ENCODE data around the gene ABCB11. TPM values are rescaled to one million over a fixed set of nuclear protein-coding genes. Genes with fewer than 3 reads are reported as not detected.
A peak's percentile ranks its signal among the peaks of the same experiment; 100 is the strongest.
"Not testable (repeated sequence)": the region's sequence is repeated elsewhere in the genome, so short reads cannot be mapped to it uniquely, and the experiment has no call there.

Gene ABCB11
- total RNA-seq, 1 donor from 2014 or later: not detected

- no peak for DNase-seq (ENCODE audit: low read depth)
- H3K4me3 ChIP-seq (ENCODE audit: low read depth, low read length): no peak overlapping the region
- no peak for TF ChIP-seq CTCF (conservative IDR thresholded peaks at IDR 0.05; ENCODE audit: low read depth, low read length)
Measured at GRCh38 chr2:169013628-169014026, 17.5 kb downstream of the ABCB11 start.

GRCh38 chr2:169012812-169013627 lies 18.1 kb downstream of the ABCB11 start:
- TF ChIP-seq CTCF (conservative IDR thresholded peaks at IDR 0.05; ENCODE audit: low read depth, low read length): no peak
- peak; percentile 60 for DNase-seq (ENCODE audit: low read depth)
- H3K4me3 ChIP-seq (ENCODE audit: low read depth, low read length): no peak overlapping the region

- DNase-seq (ENCODE audit: low read depth): peak; percentile 36
- not testable (repeated sequence) for H3K4me3 ChIP-seq (ENCODE audit: low read depth, low read length)
Measured at GRCh38 chr2:169012191-169012792, 18.8 kb downstream of the ABCB11 start.

GRCh38 chr2:169011698-169012097 lies 19.4 kb downstream of the ABCB11 start:
- TF ChIP-seq CTCF (conservative IDR thresholded peaks at IDR 0.05; ENCODE audit: low read depth, low read length): no peak
- DNase-seq (ENCODE audit: low read depth): no peak
- no peak overlapping the region for H3K4me3 ChIP-seq (ENCODE audit: low read depth, low read length)

- TF ChIP-seq CTCF (conservative IDR thresholded peaks at IDR 0.05; ENCODE audit: low read depth, low read length): no peak
- H3K4me3 ChIP-seq (ENCODE audit: low read depth, low read length): no peak overlapping the region
- DNase-seq (ENCODE audit: low read depth): no peak
Measured at GRCh38 chr2:169010633-169011460, 20.3 kb downstream of the ABCB11 start.

GRCh38 chr2:169009865-169010579 lies 21.1 kb downstream of the ABCB11 start:
- DNase-seq (ENCODE audit: low read depth): no peak
- no peak overlapping the region for H3K4me3 ChIP-seq (ENCODE audit: low read depth, low read length)
- TF ChIP-seq CTCF (conservative IDR thresholded peaks at IDR 0.05; ENCODE audit: low read depth, low read length): no peak

GRCh38 chr2:169007941-169008340 lies 23.2 kb downstream of the ABCB11 start:
- no peak for TF ChIP-seq CTCF (conservative IDR thresholded peaks at IDR 0.05; ENCODE audit: low read depth, low read length)
- H3K4me3 ChIP-seq (ENCODE audit: low read depth, low read length): no peak overlapping the region
- DNase-seq (ENCODE audit: low read depth): no peak

All from epithelial cell of proximal tubule (primary cell).